Measurements from ENCODE around the gene OOSP1.

- TF ChIP-seq EZH2 (IDR thresholded peaks at IDR 0.05; ENCODE audit: insufficient read depth, low read length) (no peak), CTCF (IDR thresholded peaks at IDR 0.05; ENCODE audit: insufficient read depth, low read depth, low read length) (no peak)
Observed at GRCh38 chr11:60003729-60004128, 65.5 kb downstream of the OOSP1 start.
